DOHH2 (cell line): Measurements from ENCODE around the gene NAALADL2.
"Not testable (repeated sequence)": the region's sequence is repeated elsewhere in the genome, so short reads cannot be mapped to it uniquely, and the experiment has no call there.

Source experiments
- H3F3A ChIP-seq: fragments of 200-600 bp; sonication (generic), shearing (Covaris generic); 2 replicates; pipeline ENCODE4 v1.6.0; 2016; ENCODE audit warnings: antibody characterized with exemption, mild to moderate bottlenecking; ENCODE audit not compliant: control insufficient read depth, insufficient read depth
- H3K27ac ChIP-seq: fragments of 200-600 bp; sonication (generic); 2 replicates; pipeline ENCODE4 v1.5.1; 2014; ENCODE audit warnings: low read depth, mild to moderate bottlenecking, low read length, moderate library complexity
- H3K27me3 ChIP-seq: fragments of 200-600 bp; sonication (generic); 2 replicates; pipeline ENCODE4 v1.6.1; 2014; ENCODE audit warnings: mild to moderate bottlenecking, low read length, mixed read lengths; ENCODE audit not compliant: control insufficient read depth
- H3K36me3 ChIP-seq: fragments of 200-600 bp; sonication (generic); 2 replicates; pipeline ENCODE4 v1.6.1; 2014; ENCODE audit warnings: mild to moderate bottlenecking, low read length, moderate library complexity, mixed read lengths; ENCODE audit not compliant: control insufficient read depth
- H3K4me1 ChIP-seq: fragments of 200-600 bp; sonication (generic); 2 replicates; pipeline ENCODE4 v1.6.1; 2014; ENCODE audit warnings: mild to moderate bottlenecking, low read length, mixed read lengths; ENCODE audit not compliant: control insufficient read depth
- H3K4me2 ChIP-seq: fragments of 200-600 bp; sonication (generic); 2 replicates; pipeline ENCODE4 v1.6.0; 2014; ENCODE audit warnings: mild to moderate bottlenecking, low read length, moderate library complexity
- H3K4me3 ChIP-seq: fragments of 200-600 bp; sonication (generic); 2 replicates; pipeline ENCODE4 v1.5.1; 2014; ENCODE audit warnings: mild to moderate bottlenecking, low read length, mixed read lengths
- H3K79me2 ChIP-seq: fragments of 200-600 bp; sonication (generic); 2 replicates; pipeline ENCODE4 v1.6.1; 2014; ENCODE audit warnings: mild to moderate bottlenecking, low read length, mixed read lengths; ENCODE audit not compliant: control insufficient read depth
- H3K9me2 ChIP-seq: fragments of 200-600 bp; sonication (generic); replicated peaks from 2 replicates; pipeline ENCODE4 v1.6.1; 2014; ENCODE audit warnings: mild to moderate bottlenecking, low read length, mixed read lengths; ENCODE audit not compliant: control insufficient read depth
- H3K9me3 ChIP-seq: fragments of 200-600 bp; sonication (generic); 2 replicates; pipeline ENCODE4 v1.6.1; 2014; ENCODE audit warnings: antibody characterized with exemption, low read length, mixed read lengths; ENCODE audit not compliant: control insufficient read depth, insufficient read depth
- H4K20me1 ChIP-seq: fragments of 200-600 bp; sonication (generic); 2 replicates; pipeline ENCODE4 v1.6.0; 2014; ENCODE audit warnings: low read depth, mild to moderate bottlenecking, antibody characterized with exemption, low read length, moderate library complexity; ENCODE audit not compliant: control insufficient read depth, insufficient read depth
- EZH2phosphoT487 ChIP-seq: fragments of 200-600 bp; sonication (generic); IDR thresholded peaks from 2 replicates; pipeline ENCODE4 v1.6.1; 2017; ENCODE audit warnings: borderline replicate concordance, mild to moderate bottlenecking, antibody characterized with exemption, low read length, moderate library complexity, mixed read lengths
- TF ChIP-seq, protein P1 (sequence below): fragments of 200-600 bp; sonication (generic); IDR thresholded peaks from one replicate; pipeline ENCODE4 v1.5.1; 2014; ENCODE audit warnings: antibody characterized with exemption, mild to moderate bottlenecking, low read depth, low read length; ENCODE audit not compliant: poor library complexity, severe bottlenecking

The NAALADL2 gene

GRCh38 chr3:175456466-175456865 is 597.3 kb downstream of the NAALADL2 start:
- H3K9me3 ChIP-seq: no peaks in the 10 kb centered on the region; the same call in 1 of the 2 replicates
- H3K79me2 ChIP-seq: no peaks in the 10 kb centered on the region
- H3K27me3 ChIP-seq: no peaks in the 10 kb centered on the region
- TF ChIP-seq, protein P1, sequence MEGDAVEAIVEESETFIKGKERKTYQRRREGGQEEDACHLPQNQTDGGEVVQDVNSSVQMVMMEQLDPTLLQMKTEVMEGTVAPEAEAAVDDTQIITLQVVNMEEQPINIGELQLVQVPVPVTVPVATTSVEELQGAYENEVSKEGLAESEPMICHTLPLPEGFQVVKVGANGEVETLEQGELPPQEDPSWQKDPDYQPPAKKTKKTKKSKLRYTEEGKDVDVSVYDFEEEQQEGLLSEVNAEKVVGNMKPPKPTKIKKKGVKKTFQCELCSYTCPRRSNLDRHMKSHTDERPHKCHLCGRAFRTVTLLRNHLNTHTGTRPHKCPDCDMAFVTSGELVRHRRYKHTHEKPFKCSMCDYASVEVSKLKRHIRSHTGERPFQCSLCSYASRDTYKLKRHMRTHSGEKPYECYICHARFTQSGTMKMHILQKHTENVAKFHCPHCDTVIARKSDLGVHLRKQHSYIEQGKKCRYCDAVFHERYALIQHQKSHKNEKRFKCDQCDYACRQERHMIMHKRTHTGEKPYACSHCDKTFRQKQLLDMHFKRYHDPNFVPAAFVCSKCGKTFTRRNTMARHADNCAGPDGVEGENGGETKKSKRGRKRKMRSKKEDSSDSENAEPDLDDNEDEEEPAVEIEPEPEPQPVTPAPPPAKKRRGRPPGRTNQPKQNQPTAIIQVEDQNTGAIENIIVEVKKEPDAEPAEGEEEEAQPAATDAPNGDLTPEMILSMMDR: no peak
- no peak for TF ChIP-seq EZH2phosphoT487
- no peaks in the 10 kb centered on the region for H3K36me3 ChIP-seq
- no peak overlapping the region for H3K4me2 ChIP-seq
- no peaks in the 10 kb centered on the region for H3K9me2 ChIP-seq
- no peaks in the 10 kb centered on the region for H3F3A ChIP-seq
- H4K20me1 ChIP-seq: no peaks in the 10 kb centered on the region
- H3K27ac ChIP-seq: no peak overlapping the region
- H3K4me3 ChIP-seq: no peak overlapping the region
- no peaks in the 10 kb centered on the region for H3K4me1 ChIP-seq

DNA sequence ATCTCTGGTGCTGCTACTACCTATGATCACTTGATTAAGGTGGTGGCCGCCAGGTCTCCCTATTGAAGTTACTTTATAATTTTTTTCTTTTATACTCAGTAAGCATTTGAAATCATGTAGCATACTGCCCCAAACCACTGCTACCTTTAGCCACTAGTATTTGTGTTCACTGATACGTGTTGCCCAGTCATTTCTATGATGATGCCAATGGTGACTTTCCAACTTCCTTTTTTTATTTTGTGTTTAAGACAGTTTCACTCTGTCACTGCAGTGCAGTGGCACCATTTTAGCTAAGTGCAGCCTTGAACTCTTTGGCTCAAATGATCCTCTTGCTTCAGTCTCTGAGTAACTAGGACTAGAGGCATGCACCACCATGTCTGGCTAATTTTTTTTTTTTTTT is 598.2 kb downstream of the NAALADL2 start:
- Histone ChIP-seq H3K36me3 (no peaks in the 10 kb centered on the region), H3K4me2 (no peak overlapping the region)
- no peak for TF ChIP-seq EZH2phosphoT487
- TF ChIP-seq, protein P1: no peak

GRCh38 chr3:175460849-175461399 is 601.8 kb downstream of the NAALADL2 start:
- H3K4me1 ChIP-seq, H3F3A ChIP-seq, H3K36me3 ChIP-seq, H3K9me2 ChIP-seq, H3K27me3 ChIP-seq, H4K20me1 ChIP-seq, H3K79me2 ChIP-seq, H3K9me3 ChIP-seq, H3K4me3 ChIP-seq, H3K27ac ChIP-seq, H3K4me2 ChIP-seq: not testable (repeated sequence)

More for the DNA sequence above, 598.2 kb downstream of the NAALADL2 start:
- Histone ChIP-seq H3K4me3 (no peak overlapping the region), H4K20me1 (no peaks in the 10 kb centered on the region), H3K27ac (no peak overlapping the region), H3K9me3 (no peaks in the 10 kb centered on the region; the same call in 1 of the 2 replicates), H3K9me2 (no peaks in the 10 kb centered on the region), H3K27me3 (no peaks in the 10 kb centered on the region), H3K79me2 (no peaks in the 10 kb centered on the region), H3F3A (no peaks in the 10 kb centered on the region), H3K4me1 (no peaks in the 10 kb centered on the region)

GRCh38 chr3:175464362-175464761 is 605.2 kb downstream of the NAALADL2 start:
- Histone ChIP-seq H3K4me3 (no peak overlapping the region), H3K4me1 (no peaks in the 10 kb centered on the region), H3K79me2 (no peaks in the 10 kb centered on the region), H3K27ac (no peak overlapping the region), H3K9me2 (no peaks in the 10 kb centered on the region), H3K9me3 (no peaks in the 10 kb centered on the region; the same call in 1 of the 2 replicates), H3K27me3 (no peaks in the 10 kb centered on the region), H4K20me1 (no peaks in the 10 kb centered on the region), H3K36me3 (no peaks in the 10 kb centered on the region), H3F3A (no peaks in the 10 kb centered on the region), H3K4me2 (no peak overlapping the region)
- TF ChIP-seq EZH2phosphoT487: no peak
